ENCODE data around the gene TTC3.

TTC3 gene

DNA sequence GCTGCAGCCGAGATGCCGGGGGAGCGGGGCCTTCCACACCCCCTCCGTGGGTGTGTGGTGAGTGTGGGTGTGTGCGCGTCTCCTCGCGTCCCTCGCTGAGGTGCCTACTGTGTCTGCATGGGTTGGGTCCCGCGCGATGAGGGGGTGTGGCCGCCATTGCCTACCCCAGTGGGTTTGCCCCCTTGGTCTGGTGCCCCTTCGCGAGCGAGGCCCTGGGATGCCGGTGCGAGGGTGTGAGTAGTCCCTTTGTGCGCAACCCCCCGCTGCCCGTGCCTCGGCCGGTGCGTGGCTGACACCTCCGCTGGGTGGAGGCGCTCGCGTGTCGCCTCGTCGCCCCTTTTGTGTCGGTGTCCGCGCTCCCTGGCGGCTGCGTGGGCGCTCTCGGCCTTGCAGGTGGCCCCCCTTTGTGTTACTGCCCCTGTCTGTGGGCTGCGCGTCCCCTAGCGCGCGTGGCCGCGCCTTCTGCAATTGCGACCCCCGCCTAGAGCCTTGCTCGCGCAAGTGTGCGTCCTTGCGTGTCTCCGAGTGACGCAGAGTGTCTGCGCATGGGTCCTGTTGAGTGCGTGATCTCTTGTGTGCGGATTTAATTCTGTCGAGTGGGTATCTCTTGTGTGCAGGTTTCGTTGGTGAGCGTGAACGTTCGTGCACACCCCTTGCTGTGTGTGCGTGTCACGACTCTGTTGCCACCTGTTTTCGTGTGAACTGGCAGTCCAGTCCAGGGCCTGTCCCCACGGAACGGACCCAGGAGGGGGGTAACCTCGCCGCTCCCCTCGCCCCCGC, 553 bp downstream of the TTC3 start:
- peak overlapping the region; percentile 97 for H3K27ac ChIP-seq
- TF ChIP-seq ZFX (IDR thresholded peaks at IDR 0.05; ENCODE audit: borderline replicate concordance), result no peak
- TF ChIP-seq, protein P1, sequence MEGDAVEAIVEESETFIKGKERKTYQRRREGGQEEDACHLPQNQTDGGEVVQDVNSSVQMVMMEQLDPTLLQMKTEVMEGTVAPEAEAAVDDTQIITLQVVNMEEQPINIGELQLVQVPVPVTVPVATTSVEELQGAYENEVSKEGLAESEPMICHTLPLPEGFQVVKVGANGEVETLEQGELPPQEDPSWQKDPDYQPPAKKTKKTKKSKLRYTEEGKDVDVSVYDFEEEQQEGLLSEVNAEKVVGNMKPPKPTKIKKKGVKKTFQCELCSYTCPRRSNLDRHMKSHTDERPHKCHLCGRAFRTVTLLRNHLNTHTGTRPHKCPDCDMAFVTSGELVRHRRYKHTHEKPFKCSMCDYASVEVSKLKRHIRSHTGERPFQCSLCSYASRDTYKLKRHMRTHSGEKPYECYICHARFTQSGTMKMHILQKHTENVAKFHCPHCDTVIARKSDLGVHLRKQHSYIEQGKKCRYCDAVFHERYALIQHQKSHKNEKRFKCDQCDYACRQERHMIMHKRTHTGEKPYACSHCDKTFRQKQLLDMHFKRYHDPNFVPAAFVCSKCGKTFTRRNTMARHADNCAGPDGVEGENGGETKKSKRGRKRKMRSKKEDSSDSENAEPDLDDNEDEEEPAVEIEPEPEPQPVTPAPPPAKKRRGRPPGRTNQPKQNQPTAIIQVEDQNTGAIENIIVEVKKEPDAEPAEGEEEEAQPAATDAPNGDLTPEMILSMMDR (IDR thresholded peaks at IDR 0.05), result peak; percentile 19; the same call in 1 of the 2 replicates

DNA sequence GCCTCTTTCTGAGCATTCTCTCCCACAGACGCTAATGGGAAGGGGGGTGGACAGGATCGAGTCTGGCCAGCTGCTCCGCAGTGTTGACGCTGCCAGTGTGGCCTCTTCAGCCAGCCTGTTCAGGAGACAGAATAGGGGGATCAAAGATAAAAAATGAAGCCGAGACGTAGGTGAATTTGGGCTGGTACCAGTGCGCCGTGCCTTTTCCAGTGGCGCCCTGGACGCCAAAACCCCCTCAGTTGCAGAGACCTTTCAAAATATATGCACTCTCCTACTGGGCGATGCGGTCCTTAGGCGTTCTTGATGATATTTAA, 1.1 kb downstream of the TTC3 start:
- H3K27ac ChIP-seq, result peak overlapping the region; percentile 97
- TF ChIP-seq, protein P1 (IDR thresholded peaks at IDR 0.05), result no peak
- TF ChIP-seq ZFX (IDR thresholded peaks at IDR 0.05; ENCODE audit: borderline replicate concordance), result no peak

DNA sequence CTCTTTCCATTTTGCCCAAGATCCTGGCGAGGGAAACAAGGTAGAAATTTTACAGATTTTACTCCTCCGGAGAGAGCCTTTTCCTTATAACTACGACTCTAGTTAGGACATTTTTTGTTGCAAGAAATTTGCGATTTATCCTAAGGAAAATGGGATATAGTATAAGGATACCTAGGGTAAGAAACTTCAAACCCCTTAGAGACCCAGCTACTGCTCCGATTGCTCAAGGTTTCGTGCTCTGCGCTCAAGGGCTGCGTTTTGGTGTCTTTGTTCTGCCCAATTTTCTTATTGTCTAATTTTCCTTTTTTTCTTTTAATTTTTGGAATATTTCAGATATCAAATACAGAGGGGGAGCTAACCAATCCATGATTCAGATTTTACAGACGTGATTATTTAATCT, 1.5 kb downstream of the TTC3 start:
- TF ChIP-seq, protein P1 (IDR thresholded peaks at IDR 0.05), result no peak
- TF ChIP-seq ZFX (IDR thresholded peaks at IDR 0.05; ENCODE audit: borderline replicate concordance), result no peak
- no peak overlapping the region for H3K27ac ChIP-seq

DNA sequence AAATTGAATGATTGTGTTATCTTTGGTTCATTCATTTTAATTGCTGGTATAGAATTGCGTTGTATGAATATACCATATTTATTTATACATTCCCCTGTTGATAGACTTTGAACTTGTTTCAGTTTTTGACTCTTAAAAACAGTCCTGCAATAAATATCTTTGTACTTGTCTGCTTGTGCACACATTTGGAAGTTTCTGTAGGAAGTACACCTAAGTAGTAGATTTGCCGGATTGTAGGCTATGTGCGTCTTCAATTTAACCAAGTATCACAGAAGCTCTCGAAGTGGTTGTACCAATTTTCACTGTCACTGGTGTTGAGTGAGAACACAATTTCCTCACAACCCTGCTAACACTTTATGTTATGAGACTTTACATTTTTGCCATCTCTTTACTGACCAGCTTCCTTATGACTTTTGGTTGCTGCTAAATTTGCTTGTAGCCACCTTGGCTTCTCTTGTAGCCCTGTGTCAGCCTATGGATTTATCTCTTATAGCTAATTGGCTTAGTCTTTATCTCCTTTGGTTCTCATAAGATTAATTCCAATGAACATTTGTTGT, 2.2 kb downstream of the TTC3 start:
- TF ChIP-seq, protein P1 (IDR thresholded peaks at IDR 0.05), result no peak
- no peak for TF ChIP-seq ZFX (IDR thresholded peaks at IDR 0.05; ENCODE audit: borderline replicate concordance)
- H3K27ac ChIP-seq, result no peak overlapping the region

GRCh38 chr21:37076087-37076850, 3.2 kb downstream of the TTC3 start:
- H3K27ac ChIP-seq, result no peak overlapping the region
- no peak for TF ChIP-seq ZFX (IDR thresholded peaks at IDR 0.05; ENCODE audit: borderline replicate concordance)
- TF ChIP-seq, protein P1 (IDR thresholded peaks at IDR 0.05), result no peak

DNA sequence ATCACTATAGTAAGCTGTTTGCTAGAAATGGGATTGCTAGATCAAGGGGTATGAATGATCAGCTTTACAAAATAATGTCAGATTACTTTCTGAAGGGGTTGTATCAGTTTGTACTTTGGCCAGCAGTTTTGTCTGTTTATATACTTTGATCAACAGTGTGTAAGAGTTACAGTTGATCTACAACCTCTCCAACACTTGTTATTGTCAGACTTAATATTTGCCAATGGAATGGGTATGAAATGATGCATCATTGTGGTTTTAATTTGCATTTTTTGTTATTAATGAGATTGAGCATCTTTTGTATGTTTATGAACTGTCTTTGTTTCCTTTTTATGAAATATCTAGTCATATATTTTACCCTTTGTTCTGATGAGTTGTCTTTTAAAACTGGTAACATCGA, 4.3 kb downstream of the TTC3 start:
- H3K27ac ChIP-seq, result no peak overlapping the region
- TF ChIP-seq, protein P1 (IDR thresholded peaks at IDR 0.05), result no peak
- no peak for TF ChIP-seq ZFX (IDR thresholded peaks at IDR 0.05; ENCODE audit: borderline replicate concordance)
